HG03108 (cell line): ENCODE data around the gene TPST2.

Experiments
- ATAC-seq: cut with Tn5 transposase; IDR thresholded peaks from one replicate; pipeline ENCODE4 v1.9.1; 2021; ENCODE audit warnings: moderate library complexity; ENCODE audit not compliant: unreplicated experiment

The TPST2 gene

DNA sequence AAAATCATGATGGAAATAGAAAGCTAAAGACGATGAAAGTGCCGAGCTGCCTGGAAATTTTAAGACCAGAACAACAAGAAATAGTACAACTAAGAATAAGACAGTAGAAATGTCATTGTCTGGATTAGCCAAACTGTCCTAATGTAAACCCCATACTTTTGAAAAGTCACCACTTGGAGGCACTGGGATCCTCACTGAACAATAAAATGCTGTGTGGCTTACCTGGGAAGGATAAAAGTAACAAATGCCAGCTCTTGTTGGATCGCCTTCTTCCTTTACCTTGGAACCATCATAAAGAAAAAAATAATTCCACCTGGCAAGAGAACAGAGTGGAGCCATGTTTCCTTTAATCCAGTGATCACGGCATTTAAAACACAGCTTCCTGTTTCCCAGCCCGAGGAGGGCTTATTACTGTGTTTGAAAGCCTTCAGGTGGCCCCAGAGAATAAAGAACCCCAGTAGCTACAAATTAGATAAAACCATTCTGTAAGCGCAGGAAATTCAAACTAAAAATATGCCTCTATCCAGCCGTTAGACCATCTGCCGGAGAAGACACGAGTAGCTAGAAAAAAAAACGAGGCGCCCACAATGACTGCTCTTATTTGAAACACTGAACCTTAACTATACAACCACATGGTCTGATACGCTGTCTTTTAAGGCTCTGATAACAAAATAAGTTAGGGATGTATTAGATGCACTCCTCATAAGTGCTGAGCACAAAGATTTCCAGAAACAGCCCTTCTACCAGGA is 110.7 kb downstream of the TPST2 start:
- ATAC-seq, result no peak

DNA sequence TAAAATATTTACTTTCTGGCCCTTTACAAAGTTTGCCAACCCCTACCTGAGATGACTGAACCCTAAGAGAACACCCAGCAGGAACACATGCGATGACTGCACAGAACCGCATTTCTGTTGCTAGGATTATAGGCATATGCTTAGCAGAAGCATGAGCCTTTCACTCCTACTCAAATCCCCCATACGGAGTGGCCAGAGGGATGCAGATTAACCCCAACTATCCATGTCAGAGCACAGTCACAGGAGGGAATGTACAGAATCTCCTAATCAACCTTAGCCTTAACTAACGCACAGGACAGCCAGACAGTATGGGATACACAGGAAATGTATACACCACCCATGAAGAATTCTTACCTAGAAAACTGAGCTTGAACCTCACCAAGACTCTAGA is 112.6 kb downstream of the TPST2 start:
- no peak for ATAC-seq

DNA sequence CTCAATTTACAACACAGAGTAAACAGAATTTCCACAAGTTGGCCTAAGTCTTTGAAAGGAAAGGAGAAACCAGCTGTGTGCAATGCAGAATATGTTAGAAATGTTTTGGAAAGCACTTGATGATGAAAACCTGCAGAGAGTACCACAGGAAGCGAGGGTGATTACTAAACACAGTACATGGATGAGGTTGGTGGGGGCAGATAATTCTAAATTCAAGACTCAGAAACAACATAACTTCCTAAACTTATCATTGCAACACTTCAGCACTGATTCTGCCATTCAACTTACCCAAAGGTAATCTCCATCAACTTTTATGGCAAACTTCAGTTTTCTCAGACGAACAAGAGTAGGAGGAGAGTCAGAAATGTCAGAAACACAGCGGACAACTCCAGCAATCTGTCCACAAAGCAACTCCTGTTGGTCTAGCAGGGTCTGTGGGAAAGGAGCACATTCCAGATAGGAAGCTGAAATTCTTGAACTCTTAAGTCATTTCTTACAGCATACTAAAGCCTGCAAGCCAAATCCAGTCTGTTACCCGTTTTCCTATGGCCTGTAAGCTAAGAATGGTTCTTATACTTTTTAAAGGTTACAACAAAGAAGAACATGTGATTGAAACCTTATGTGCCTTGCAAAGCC is 113.1 kb downstream of the TPST2 start:
- no peak for ATAC-seq

DNA sequence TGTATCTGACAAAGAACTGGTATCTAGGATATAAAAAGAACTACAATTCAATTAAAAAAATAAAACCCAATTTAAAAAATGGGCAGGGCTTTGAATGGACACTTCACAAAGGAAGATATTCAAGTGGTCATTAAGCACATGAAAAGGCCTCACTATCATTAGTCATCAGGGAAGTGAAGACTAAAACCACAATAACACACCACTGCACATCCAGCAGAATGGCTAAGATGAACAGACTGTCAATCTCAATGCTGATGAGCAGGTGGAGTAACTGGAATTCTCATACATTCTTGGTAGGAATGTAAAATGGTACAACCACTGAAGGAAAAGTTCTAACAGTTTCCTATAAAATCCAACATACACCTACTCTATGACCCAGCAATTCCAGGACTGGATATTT is 115.2 kb downstream of the TPST2 start:
- ATAC-seq, result no peak
